Endothelial cell of umbilical vein (primary cell): ENCODE data around the gene BDKRB2.

Experiments
- MYC ChIP-seq: IDR thresholded peaks from one replicate; pipeline ENCODE4 v1.6.1; 2011; ENCODE audit warnings: mild to moderate bottlenecking, low read depth, low read length
- POLR2A ChIP-seq: IDR thresholded peaks from 2 replicates; pipeline ENCODE4 v1.6.1; 2012; ENCODE audit warnings: low read depth, mild to moderate bottlenecking, control low read depth, low read length
- TF ChIP-seq, protein P1 (sequence below), 2 donors: IDR thresholded peaks; 1 replicate in 1 of 2; 2 replicates in 1 of 2; pipeline ENCODE4 v1.5.1; 2011; ENCODE audit warnings: low read length in 2 of 2, mild to moderate bottlenecking in 2 of 2, moderate library complexity in 2 of 2, control low read depth in 1 of 2, inconsistent platforms in 1 of 2, low read depth in 1 of 2; ENCODE audit not compliant: insufficient read depth in 1 of 2; ENCODE audit errors: extremely low read depth in 1 of 2

GRCh38 chr14:96257056-96257455, 52.4 kb downstream of the BDKRB2 start:
- TF ChIP-seq, protein P1, sequence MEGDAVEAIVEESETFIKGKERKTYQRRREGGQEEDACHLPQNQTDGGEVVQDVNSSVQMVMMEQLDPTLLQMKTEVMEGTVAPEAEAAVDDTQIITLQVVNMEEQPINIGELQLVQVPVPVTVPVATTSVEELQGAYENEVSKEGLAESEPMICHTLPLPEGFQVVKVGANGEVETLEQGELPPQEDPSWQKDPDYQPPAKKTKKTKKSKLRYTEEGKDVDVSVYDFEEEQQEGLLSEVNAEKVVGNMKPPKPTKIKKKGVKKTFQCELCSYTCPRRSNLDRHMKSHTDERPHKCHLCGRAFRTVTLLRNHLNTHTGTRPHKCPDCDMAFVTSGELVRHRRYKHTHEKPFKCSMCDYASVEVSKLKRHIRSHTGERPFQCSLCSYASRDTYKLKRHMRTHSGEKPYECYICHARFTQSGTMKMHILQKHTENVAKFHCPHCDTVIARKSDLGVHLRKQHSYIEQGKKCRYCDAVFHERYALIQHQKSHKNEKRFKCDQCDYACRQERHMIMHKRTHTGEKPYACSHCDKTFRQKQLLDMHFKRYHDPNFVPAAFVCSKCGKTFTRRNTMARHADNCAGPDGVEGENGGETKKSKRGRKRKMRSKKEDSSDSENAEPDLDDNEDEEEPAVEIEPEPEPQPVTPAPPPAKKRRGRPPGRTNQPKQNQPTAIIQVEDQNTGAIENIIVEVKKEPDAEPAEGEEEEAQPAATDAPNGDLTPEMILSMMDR (IDR thresholded peaks at IDR 0.05; ENCODE audit: extremely low read depth in 1 of 2, insufficient read depth in 1 of 2, low read depth in 1 of 2, low read length in 2 of 2): no peak
- TF ChIP-seq POLR2A (no peak), MYC (no peak)
